ENCODE results near the gene MMP17. TPM values are rescaled to one million over a fixed set of nuclear protein-coding genes. Genes with fewer than 3 reads are reported as not detected.
"Not testable (repeated sequence)": the region's sequence is repeated elsewhere in the genome, so short reads cannot be mapped to it uniquely, and the experiment has no call there.

Gene MMP17
- total RNA-seq, 1 donor from 2014 or later = 16.8 TPM

DNA sequence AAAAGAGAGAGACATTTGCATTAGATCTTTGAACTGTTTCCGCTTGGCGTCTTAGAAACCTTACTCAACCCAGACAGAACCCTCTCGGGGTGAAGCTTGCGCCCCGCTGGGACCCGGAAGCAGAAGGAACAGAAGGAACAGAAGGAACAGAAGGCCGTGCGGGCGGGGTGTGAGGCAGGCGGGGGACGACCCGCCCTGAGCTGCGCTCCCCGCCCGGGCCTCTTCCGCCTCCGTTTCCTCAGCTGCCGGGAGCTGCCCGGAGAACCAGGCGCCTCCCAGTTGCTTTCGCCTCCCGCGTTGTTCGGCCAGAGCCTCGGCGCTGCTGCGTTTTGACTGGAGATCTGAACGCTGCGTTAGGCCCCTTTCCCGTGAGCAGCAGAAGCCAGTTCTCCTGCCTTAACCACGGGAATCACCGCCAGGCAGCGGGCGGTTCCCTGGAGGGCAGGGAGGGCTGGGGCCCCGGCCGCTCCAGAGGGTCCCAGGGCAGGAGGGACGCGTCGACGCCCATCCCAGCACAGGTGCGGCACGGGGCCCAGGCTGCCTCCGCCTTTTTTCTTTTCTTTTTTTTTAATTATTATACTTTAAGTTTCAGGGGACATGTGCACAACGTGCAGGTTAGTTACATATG, 19.3 kb upstream of the MMP17 start:
- Histone ChIP-seq H3K9me3 (no peaks in the 10 kb centered on the region), H3K4me1 (no peaks in the 10 kb centered on the region), H3K27ac (no peak overlapping the region), H3K4me3 (peak overlapping the region in 1 of 2 donors; percentile 49), H3K36me3 (no peaks in the 10 kb centered on the region), H3K27me3 (no peaks in the 10 kb centered on the region)
- intact Hi-C loops (cut with DNase I) = no loop called here
- TF ChIP-seq, protein P1, sequence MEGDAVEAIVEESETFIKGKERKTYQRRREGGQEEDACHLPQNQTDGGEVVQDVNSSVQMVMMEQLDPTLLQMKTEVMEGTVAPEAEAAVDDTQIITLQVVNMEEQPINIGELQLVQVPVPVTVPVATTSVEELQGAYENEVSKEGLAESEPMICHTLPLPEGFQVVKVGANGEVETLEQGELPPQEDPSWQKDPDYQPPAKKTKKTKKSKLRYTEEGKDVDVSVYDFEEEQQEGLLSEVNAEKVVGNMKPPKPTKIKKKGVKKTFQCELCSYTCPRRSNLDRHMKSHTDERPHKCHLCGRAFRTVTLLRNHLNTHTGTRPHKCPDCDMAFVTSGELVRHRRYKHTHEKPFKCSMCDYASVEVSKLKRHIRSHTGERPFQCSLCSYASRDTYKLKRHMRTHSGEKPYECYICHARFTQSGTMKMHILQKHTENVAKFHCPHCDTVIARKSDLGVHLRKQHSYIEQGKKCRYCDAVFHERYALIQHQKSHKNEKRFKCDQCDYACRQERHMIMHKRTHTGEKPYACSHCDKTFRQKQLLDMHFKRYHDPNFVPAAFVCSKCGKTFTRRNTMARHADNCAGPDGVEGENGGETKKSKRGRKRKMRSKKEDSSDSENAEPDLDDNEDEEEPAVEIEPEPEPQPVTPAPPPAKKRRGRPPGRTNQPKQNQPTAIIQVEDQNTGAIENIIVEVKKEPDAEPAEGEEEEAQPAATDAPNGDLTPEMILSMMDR (IDR thresholded peaks at IDR 0.05) = no peak
- no peak for DNase-seq (ENCODE audit: low spot score in 2 of 2)

DNA sequence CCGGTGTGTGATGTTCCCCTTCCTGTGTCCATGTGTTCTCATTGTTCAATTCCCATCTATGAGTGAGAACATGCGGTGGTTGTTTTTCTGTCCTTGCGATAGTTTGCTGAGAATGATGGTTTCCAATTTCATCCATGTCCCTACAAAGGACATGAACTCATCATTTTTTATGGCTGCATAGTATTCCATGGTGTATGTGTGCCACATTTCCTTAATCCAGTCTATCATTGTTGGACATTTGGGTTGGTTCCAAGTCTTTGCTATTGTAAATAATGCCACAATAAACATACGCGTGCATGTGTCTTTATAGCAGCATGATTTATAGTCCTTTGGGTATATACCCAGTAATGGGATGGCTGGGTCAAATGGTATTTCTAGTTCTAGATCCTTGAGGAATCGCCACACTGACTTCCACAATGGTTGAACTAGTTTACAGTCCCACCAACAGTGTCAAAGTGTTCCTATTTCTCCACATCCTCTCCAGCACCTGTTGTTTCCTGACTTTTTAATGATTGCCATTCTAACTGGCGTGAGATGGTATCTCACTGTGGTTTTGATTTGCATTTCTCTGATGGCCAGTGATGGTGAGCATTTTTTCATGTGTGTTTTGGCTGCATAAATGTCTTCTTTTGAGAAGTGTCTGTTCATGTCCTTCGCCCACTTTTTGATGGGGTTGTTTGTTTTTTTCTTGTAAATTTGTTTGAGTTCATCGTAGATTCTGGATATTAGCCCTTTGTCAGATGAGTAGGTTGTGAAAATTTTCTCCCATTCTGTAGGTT, 18.5 kb upstream of the MMP17 start:
- DNase-seq (ENCODE audit: low spot score in 2 of 2); H3K27me3 ChIP-seq; H3K27ac ChIP-seq; H3K9me3 ChIP-seq; H3K4me3 ChIP-seq; H3K36me3 ChIP-seq; H3K4me1 ChIP-seq; intact Hi-C loops (cut with DNase I): not testable (repeated sequence)

DNA sequence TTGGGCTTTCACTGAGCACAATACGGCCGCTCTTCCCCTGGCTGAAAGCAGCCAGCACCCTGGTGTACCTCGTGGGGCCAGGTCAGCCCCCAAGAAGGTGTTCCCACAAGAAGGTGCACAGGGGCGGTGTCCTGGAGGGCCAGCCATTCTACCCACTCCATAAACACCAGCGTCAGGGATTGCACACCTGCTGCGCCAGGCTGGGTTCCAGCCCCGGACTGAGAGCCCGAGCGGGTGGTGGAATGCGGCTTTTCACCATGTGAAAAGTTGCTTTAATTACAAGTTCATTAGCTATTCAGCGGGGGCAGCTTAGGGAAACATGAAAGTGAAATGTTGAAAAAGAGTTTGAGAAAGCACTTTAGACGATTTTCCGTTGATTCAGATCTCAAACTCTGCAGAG, 17.5 kb upstream of the MMP17 start:
- TF ChIP-seq, protein P1 (IDR thresholded peaks at IDR 0.05) = no peak
- no peak overlapping the region for H3K4me3 ChIP-seq
- no peaks in the 10 kb centered on the region for H3K36me3 ChIP-seq
- DNase-seq (ENCODE audit: low spot score in 2 of 2) = no peak
- H3K27ac ChIP-seq = no peak overlapping the region
- intact Hi-C loops (cut with DNase I) = no loop called here
- no peaks in the 10 kb centered on the region for H3K27me3 ChIP-seq
- no peaks in the 10 kb centered on the region for H3K4me1 ChIP-seq
- H3K9me3 ChIP-seq = no peaks in the 10 kb centered on the region

DNA sequence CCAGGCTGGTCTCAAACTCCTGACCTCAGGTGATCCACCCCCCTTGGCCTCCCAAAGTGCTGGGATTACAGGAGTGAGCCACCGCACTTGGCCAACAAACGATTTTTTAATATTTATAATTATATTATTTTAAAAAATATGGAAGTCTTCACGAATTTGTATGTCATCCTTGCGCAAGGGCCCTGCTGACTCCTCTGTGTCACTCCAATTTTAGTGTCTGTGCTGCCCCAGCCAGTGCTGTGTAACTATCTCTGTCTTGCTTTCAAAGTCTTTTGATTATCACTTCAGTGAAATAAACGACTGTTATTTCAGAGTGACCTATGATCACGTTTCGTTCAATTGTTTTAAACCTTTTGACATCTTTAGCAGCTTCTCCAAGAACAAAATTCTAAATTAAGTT, 13.1 kb upstream of the MMP17 start:
- H3K36me3 ChIP-seq = no peaks in the 10 kb centered on the region
- no peak for DNase-seq (ENCODE audit: low spot score in 2 of 2)
- no peaks in the 10 kb centered on the region for H3K27me3 ChIP-seq
- TF ChIP-seq, protein P1 (IDR thresholded peaks at IDR 0.05) = no peak
- H3K4me1 ChIP-seq = no peaks in the 10 kb centered on the region
- no peak overlapping the region for H3K27ac ChIP-seq
- no peaks in the 10 kb centered on the region for H3K9me3 ChIP-seq
- intact Hi-C loops (cut with DNase I) = no loop called here
- no peak overlapping the region for H3K4me3 ChIP-seq

DNA sequence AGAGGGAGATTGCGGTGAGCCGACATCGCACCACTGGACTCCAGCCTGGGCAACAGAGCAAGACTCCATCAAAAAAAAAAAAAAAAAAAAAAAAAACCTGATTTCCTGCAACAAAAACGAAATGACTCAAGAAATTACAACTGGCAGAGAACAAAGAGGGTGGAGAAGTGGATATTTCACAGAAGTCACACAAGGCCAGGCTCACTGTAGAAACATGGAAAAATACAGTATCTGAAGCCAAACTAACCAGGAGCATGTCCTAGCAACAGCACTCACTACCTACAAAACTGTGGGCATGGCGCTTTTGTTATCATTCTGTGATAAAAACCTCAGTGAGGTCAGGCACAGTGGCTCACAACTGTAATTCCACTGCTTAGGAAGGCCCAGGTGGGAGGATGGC, 11.7 kb upstream of the MMP17 start:
- H3K4me3 ChIP-seq = no peak overlapping the region
- H3K27me3 ChIP-seq = no peaks in the 10 kb centered on the region
- H3K27ac ChIP-seq = no peak overlapping the region
- no peaks in the 10 kb centered on the region for H3K9me3 ChIP-seq
- TF ChIP-seq, protein P1 (IDR thresholded peaks at IDR 0.05) = no peak
- no peaks in the 10 kb centered on the region for H3K4me1 ChIP-seq
- intact Hi-C loops (cut with DNase I) = no loop called here
- DNase-seq (ENCODE audit: low spot score in 2 of 2) = no peak
- H3K36me3 ChIP-seq = no peaks in the 10 kb centered on the region

DNA sequence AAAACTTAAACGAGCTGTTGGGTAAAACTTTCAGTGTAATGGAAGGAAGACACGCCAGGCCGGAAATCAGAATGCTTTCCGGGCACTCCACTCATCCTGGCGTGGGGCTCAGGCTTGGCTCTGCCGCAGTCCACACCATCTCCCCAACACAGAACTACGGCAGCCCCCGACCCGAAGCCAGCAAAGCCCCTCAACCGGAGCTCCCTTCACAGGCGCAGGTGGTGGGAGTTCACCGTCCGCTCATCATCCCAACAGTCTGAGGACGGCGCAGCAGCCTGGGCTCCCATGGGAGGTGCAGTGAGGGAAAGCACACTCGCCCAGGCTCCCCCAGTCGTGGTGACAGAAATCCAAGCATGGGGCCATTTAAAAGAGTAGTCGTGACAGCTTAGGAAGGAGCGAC, 11.0 kb upstream of the MMP17 start:
- Histone ChIP-seq H3K36me3 (no peaks in the 10 kb centered on the region), H3K9me3 (no peaks in the 10 kb centered on the region), H3K27me3 (no peaks in the 10 kb centered on the region), H3K4me1 (no peaks in the 10 kb centered on the region), H3K4me3 (no peak overlapping the region), H3K27ac (no peak overlapping the region)
- TF ChIP-seq, protein P1 (IDR thresholded peaks at IDR 0.05) = no peak
- intact Hi-C loops (cut with DNase I) = no loop called here
- no peak for DNase-seq (ENCODE audit: low spot score in 2 of 2)
